ENCODE measurements around the gene TRIM65. TPM values are rescaled to one million over a fixed set of nuclear protein-coding genes. Genes with fewer than 3 reads are reported as not detected.

The TRIM65 gene
- total RNA-seq, 2 experiments from 2014 or later: 54.2 to 60.4 TPM

- ChIA-PET CTCF (ENCODE audit: unreplicated experiment) (no interaction called here), POLR2A (interaction anchor here (0.5 to 0.8 kb wide), 3 partner anchors 17 to 55 kb away, joined by 3 read pairs; no protein-coding TSS in a partner anchor)
- Histone ChIP-seq H3K9me3 (ENCODE audit: low read length) (no peaks in the 10 kb centered on the region), H3K27ac (ENCODE audit: low read depth, low read length, poor library complexity, severe bottlenecking) (no peak overlapping the region), H3K4me3 (ENCODE audit: low read depth, low read length, poor library complexity, severe bottlenecking) (no peak overlapping the region), H3K9me2 (ENCODE audit: insufficient read depth, low read length) (no peaks in the 10 kb centered on the region), H3K79me2 (ENCODE audit: insufficient read depth, low read depth, low read length) (peaks cover 20% of the 10 kb centered on the region), H2AFZ (ENCODE audit: low read length) (no peak overlapping the region), H3K36me3 (ENCODE audit: insufficient read depth, low read length) (peaks cover 53% of the 10 kb centered on the region), H3K4me1 (ENCODE audit: insufficient read depth, low read length, poor library complexity, severe bottlenecking) (peaks cover 23% of the 10 kb centered on the region), H4K20me1 (ENCODE audit: insufficient read depth, low read length) (no peaks in the 10 kb centered on the region), H3K4me2 (ENCODE audit: low read length) (no peak overlapping the region)
- TF ChIP-seq EZH2phosphoT487 (IDR thresholded peaks at IDR 0.05; ENCODE audit: borderline replicate concordance, low read depth, low read length) (no peak), CTCF (conservative IDR thresholded peaks at IDR 0.05; ENCODE audit: low read length) (no peak)
- no TSS peak for BruUV-seq (replicated peaks)
- DNase-seq (ENCODE audit: low spot score): no peak
- intact Hi-C loops (cut with micrococcal nuclease; ENCODE audit: unreplicated experiment): no loop called here
Measured at GRCh38 chr17:75894049-75894733, 2.6 kb downstream of the TRIM65 start.

- intact Hi-C loops (cut with micrococcal nuclease; ENCODE audit: unreplicated experiment): no loop called here
- POLR2A ChIA-PET: interaction anchor here (0.5 to 0.8 kb wide), 4 partner anchors 18 to 87 kb away, joined by 3 read pairs; no protein-coding TSS in a partner anchor
- H3K9me3 ChIP-seq (ENCODE audit: low read length): no peaks in the 10 kb centered on the region
- H3K4me1 ChIP-seq (ENCODE audit: insufficient read depth, low read length, poor library complexity, severe bottlenecking): peaks cover 23% of the 10 kb centered on the region
- H3K79me2 ChIP-seq (ENCODE audit: insufficient read depth, low read depth, low read length): peaks cover 20% of the 10 kb centered on the region
- H3K4me2 ChIP-seq (ENCODE audit: low read length): no peak overlapping the region
- H3K4me3 ChIP-seq (ENCODE audit: low read depth, low read length, poor library complexity, severe bottlenecking): no peak overlapping the region
- TF ChIP-seq EZH2phosphoT487 (IDR thresholded peaks at IDR 0.05; ENCODE audit: borderline replicate concordance, low read depth, low read length) (no peak), CTCF (conservative IDR thresholded peaks at IDR 0.05; ENCODE audit: low read length) (no peak)
- no TSS peak for BruUV-seq (replicated peaks)
- H4K20me1 ChIP-seq (ENCODE audit: insufficient read depth, low read length): no peaks in the 10 kb centered on the region
- CTCF ChIA-PET (ENCODE audit: unreplicated experiment): no interaction called here
- H2AFZ ChIP-seq (ENCODE audit: low read length): no peak overlapping the region
- H3K27ac ChIP-seq (ENCODE audit: low read depth, low read length, poor library complexity, severe bottlenecking): no peak overlapping the region
- peaks cover 48% of the 10 kb centered on the region for H3K36me3 ChIP-seq (ENCODE audit: insufficient read depth, low read length)
- no peak for DNase-seq (ENCODE audit: low spot score)
- no peaks in the 10 kb centered on the region for H3K9me2 ChIP-seq (ENCODE audit: insufficient read depth, low read length)
Measured at GRCh38 chr17:75893305-75894048, 3.3 kb downstream of the TRIM65 start.
